Midbrain (tissue), 1 donor: Measurements from ENCODE around the gene CNTF.
A peak's percentile ranks its signal among the peaks of the same experiment; 100 is the strongest.

Experiments used
- DNase-seq: peaks from one replicate; lab custom pipeline; 2025; lab: John Stamatoyannopoulos, UW

Gene CNTF

GRCh38 chr11:58641803-58642581 lies 19.5 kb downstream of the CNTF start:
- DNase-seq = no peak

- DNase-seq = no peak
Measured at GRCh38 chr11:58645854-58646253, 23.4 kb downstream of the CNTF start.

- DNase-seq = no peak
Measured at GRCh38 chr11:58647141-58647699, 24.8 kb downstream of the CNTF start.

- no peak for DNase-seq
Measured at GRCh38 chr11:58647866-58648265, 25.4 kb downstream of the CNTF start.

- no peak for DNase-seq
Measured at GRCh38 chr11:58649623-58650022, 27.2 kb downstream of the CNTF start.

GRCh38 chr11:58650496-58650895 lies 28.0 kb downstream of the CNTF start:
- DNase-seq = no peak

GRCh38 chr11:58652726-58653280 lies 30.3 kb downstream of the CNTF start:
- DNase-seq = no peak

- DNase-seq = peak; percentile 81
Measured at GRCh38 chr11:58654079-58654907, 31.8 kb downstream of the CNTF start.

GRCh38 chr11:58654908-58655296 lies 32.4 kb downstream of the CNTF start:
- no peak for DNase-seq

- DNase-seq = no peak
Measured at GRCh38 chr11:58656348-58656747, 33.9 kb downstream of the CNTF start.

GRCh38 chr11:58658623-58659022 lies 36.2 kb downstream of the CNTF start:
- DNase-seq = no peak

GRCh38 chr11:58659404-58659803 lies 36.9 kb downstream of the CNTF start:
- DNase-seq = no peak

GRCh38 chr11:58659910-58660570 lies 37.6 kb downstream of the CNTF start:
- DNase-seq = no peak

GRCh38 chr11:58671983-58672633 lies 49.6 kb downstream of the CNTF start:
- DNase-seq = no peak

GRCh38 chr11:58674609-58675008 lies 52.1 kb downstream of the CNTF start:
- no peak for DNase-seq
